Bone marrow (tissue), 2 donors: ENCODE data around the gene PARVA.
"Not testable (repeated sequence)": the region's sequence is repeated elsewhere in the genome, so short reads cannot be mapped to it uniquely, and the experiment has no call there.

ENCODE experiments used
- DNase-seq, 2 donors: peaks; one replicate each; lab custom pipeline; 2025; lab: John Stamatoyannopoulos, UW

Gene PARVA

GRCh38 chr11:12377106-12377823 lies at the start of gene PARVA:
Gene PARVA, plus strand, starts transcription at chr11:12377571. Its CDS starts 77 bp downstream, at chr11:12377648.
- no peak for DNase-seq

- no peak for DNase-seq
Measured at GRCh38 chr11:12329169-12329568, 48.2 kb upstream of the PARVA start.

- no peak for DNase-seq
Measured at GRCh38 chr11:12329797-12330196, 47.6 kb upstream of the PARVA start.

GRCh38 chr11:12330485-12331231 lies 46.7 kb upstream of the PARVA start:
- DNase-seq: no peak

- peak in 1 of 2 donors; percentile 11 for DNase-seq
Measured at GRCh38 chr11:12331239-12331874, 46.0 kb upstream of the PARVA start.

- no peak for DNase-seq
Measured at GRCh38 chr11:12343526-12343925, 33.8 kb upstream of the PARVA start.

- DNase-seq: no peak
Measured at GRCh38 chr11:12353534-12353933, 23.8 kb upstream of the PARVA start.

- no peak for DNase-seq
Measured at GRCh38 chr11:12354750-12355545, 22.4 kb upstream of the PARVA start.

GRCh38 chr11:12356944-12357655 lies 20.3 kb upstream of the PARVA start:
- no peak for DNase-seq

- DNase-seq: not testable (repeated sequence)
Measured at GRCh38 chr11:12357697-12358096, 19.7 kb upstream of the PARVA start.

- no peak for DNase-seq
Measured at GRCh38 chr11:12358302-12359188, 18.8 kb upstream of the PARVA start.

GRCh38 chr11:12359761-12360160 lies 17.6 kb upstream of the PARVA start:
- DNase-seq: no peak

GRCh38 chr11:12361682-12362081 lies 15.7 kb upstream of the PARVA start:
- no peak for DNase-seq

GRCh38 chr11:12362857-12363256 lies 14.5 kb upstream of the PARVA start:
- no peak for DNase-seq

- no peak for DNase-seq
Measured at GRCh38 chr11:12363373-12363772, 14.0 kb upstream of the PARVA start.

- not testable (repeated sequence) for DNase-seq
Measured at GRCh38 chr11:12365965-12366575, 11.3 kb upstream of the PARVA start.

- DNase-seq: not testable (repeated sequence)
Measured at GRCh38 chr11:12367057-12367456, 10.3 kb upstream of the PARVA start.

GRCh38 chr11:12372111-12372510 lies 5.3 kb upstream of the PARVA start:
- no peak for DNase-seq

- no peak for DNase-seq
Measured at GRCh38 chr11:12375720-12376119, 1.7 kb upstream of the PARVA start.
